Fibroblast of skin of right biceps (primary cell): ENCODE results near the gene MYADML2.
"Not testable (repeated sequence)": the region's sequence is repeated elsewhere in the genome, so short reads cannot be mapped to it uniquely, and the experiment has no call there.

ENCODE experiments used
- DNase-seq: peaks from one replicate; pipeline ENCODE4 v3.0.0-alpha.2; 2013

Gene MYADML2

GRCh38 chr17:81958633-81959342 is 11.8 kb upstream of the MYADML2 start:
- DNase-seq, result no peak

GRCh38 chr17:81957691-81958432 is 10.8 kb upstream of the MYADML2 start:
- DNase-seq, result no peak

GRCh38 chr17:81956607-81957589 is 9.9 kb upstream of the MYADML2 start:
- DNase-seq, result no peak

GRCh38 chr17:81955756-81956544 is 8.9 kb upstream of the MYADML2 start:
- DNase-seq, result no peak

GRCh38 chr17:81955058-81955681 is 8.1 kb upstream of the MYADML2 start:
- no peak for DNase-seq

- DNase-seq, result no peak
Measured at GRCh38 chr17:81954131-81955057, 7.4 kb upstream of the MYADML2 start.

GRCh38 chr17:81953443-81953842 is 6.4 kb upstream of the MYADML2 start:
- DNase-seq, result not testable (repeated sequence)

GRCh38 chr17:81952792-81953228 is 5.8 kb upstream of the MYADML2 start:
- no peak for DNase-seq

- no peak for DNase-seq
Measured at GRCh38 chr17:81951785-81952684, 5.0 kb upstream of the MYADML2 start.

GRCh38 chr17:81950501-81950900 is 3.5 kb upstream of the MYADML2 start:
- no peak for DNase-seq

- no peak for DNase-seq
Measured at GRCh38 chr17:81948635-81949378, 1.8 kb upstream of the MYADML2 start.

GRCh38 chr17:81944858-81945257 is 2.2 kb downstream of the MYADML2 start:
- no peak for DNase-seq

GRCh38 chr17:81942167-81942553 is 4.9 kb downstream of the MYADML2 start:
- DNase-seq, result no peak

- DNase-seq, result no peak
Measured at GRCh38 chr17:81941484-81942166, 5.4 kb downstream of the MYADML2 start.

- no peak for DNase-seq
Measured at GRCh38 chr17:81940538-81941483, 6.2 kb downstream of the MYADML2 start.

GRCh38 chr17:81939881-81940385 is 7.1 kb downstream of the MYADML2 start:
- no peak for DNase-seq

GRCh38 chr17:81939218-81939617 is 7.8 kb downstream of the MYADML2 start:
- no peak for DNase-seq
